Measurements from ENCODE around the gene TDRD10. TPM values are rescaled to one million over a fixed set of nuclear protein-coding genes. Genes with fewer than 3 reads are reported as not detected.

The TDRD10 gene
- total and polyA plus RNA-seq, 2 of the 8 experiments (the other 6 are each of a cell fraction or from before 2014, with no cell fraction given), result 0.15 to 0.27 TPM

DNA sequence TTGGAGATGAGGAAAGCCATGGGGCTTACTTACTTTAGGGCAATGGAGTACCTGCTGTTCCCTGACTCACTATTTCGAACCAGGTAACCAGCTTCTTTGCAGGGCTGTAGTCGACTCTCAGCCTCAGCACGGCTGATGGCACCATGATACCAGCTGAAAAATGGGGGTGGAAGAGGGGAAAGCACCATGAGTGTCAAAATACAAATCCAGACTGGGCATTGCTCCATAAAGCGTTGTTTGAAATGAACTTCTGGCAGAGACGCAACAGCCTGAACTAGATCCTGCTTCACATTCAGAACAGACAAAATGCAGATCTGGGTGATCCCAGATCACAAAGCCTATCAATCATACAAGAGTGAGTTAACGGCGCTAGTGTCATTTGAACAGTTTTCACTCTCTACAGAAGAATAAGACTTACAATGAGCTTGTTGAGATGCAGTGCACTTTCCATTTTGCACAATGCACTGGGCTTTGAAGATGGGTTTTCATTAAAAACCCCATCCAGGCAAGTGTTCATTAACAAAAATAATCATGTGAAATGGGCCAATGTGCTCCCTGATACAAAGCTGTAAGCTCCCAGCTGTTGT lies 16.0 kb upstream of the TDRD10 start (continued):
- TF ChIP-seq, protein P1, sequence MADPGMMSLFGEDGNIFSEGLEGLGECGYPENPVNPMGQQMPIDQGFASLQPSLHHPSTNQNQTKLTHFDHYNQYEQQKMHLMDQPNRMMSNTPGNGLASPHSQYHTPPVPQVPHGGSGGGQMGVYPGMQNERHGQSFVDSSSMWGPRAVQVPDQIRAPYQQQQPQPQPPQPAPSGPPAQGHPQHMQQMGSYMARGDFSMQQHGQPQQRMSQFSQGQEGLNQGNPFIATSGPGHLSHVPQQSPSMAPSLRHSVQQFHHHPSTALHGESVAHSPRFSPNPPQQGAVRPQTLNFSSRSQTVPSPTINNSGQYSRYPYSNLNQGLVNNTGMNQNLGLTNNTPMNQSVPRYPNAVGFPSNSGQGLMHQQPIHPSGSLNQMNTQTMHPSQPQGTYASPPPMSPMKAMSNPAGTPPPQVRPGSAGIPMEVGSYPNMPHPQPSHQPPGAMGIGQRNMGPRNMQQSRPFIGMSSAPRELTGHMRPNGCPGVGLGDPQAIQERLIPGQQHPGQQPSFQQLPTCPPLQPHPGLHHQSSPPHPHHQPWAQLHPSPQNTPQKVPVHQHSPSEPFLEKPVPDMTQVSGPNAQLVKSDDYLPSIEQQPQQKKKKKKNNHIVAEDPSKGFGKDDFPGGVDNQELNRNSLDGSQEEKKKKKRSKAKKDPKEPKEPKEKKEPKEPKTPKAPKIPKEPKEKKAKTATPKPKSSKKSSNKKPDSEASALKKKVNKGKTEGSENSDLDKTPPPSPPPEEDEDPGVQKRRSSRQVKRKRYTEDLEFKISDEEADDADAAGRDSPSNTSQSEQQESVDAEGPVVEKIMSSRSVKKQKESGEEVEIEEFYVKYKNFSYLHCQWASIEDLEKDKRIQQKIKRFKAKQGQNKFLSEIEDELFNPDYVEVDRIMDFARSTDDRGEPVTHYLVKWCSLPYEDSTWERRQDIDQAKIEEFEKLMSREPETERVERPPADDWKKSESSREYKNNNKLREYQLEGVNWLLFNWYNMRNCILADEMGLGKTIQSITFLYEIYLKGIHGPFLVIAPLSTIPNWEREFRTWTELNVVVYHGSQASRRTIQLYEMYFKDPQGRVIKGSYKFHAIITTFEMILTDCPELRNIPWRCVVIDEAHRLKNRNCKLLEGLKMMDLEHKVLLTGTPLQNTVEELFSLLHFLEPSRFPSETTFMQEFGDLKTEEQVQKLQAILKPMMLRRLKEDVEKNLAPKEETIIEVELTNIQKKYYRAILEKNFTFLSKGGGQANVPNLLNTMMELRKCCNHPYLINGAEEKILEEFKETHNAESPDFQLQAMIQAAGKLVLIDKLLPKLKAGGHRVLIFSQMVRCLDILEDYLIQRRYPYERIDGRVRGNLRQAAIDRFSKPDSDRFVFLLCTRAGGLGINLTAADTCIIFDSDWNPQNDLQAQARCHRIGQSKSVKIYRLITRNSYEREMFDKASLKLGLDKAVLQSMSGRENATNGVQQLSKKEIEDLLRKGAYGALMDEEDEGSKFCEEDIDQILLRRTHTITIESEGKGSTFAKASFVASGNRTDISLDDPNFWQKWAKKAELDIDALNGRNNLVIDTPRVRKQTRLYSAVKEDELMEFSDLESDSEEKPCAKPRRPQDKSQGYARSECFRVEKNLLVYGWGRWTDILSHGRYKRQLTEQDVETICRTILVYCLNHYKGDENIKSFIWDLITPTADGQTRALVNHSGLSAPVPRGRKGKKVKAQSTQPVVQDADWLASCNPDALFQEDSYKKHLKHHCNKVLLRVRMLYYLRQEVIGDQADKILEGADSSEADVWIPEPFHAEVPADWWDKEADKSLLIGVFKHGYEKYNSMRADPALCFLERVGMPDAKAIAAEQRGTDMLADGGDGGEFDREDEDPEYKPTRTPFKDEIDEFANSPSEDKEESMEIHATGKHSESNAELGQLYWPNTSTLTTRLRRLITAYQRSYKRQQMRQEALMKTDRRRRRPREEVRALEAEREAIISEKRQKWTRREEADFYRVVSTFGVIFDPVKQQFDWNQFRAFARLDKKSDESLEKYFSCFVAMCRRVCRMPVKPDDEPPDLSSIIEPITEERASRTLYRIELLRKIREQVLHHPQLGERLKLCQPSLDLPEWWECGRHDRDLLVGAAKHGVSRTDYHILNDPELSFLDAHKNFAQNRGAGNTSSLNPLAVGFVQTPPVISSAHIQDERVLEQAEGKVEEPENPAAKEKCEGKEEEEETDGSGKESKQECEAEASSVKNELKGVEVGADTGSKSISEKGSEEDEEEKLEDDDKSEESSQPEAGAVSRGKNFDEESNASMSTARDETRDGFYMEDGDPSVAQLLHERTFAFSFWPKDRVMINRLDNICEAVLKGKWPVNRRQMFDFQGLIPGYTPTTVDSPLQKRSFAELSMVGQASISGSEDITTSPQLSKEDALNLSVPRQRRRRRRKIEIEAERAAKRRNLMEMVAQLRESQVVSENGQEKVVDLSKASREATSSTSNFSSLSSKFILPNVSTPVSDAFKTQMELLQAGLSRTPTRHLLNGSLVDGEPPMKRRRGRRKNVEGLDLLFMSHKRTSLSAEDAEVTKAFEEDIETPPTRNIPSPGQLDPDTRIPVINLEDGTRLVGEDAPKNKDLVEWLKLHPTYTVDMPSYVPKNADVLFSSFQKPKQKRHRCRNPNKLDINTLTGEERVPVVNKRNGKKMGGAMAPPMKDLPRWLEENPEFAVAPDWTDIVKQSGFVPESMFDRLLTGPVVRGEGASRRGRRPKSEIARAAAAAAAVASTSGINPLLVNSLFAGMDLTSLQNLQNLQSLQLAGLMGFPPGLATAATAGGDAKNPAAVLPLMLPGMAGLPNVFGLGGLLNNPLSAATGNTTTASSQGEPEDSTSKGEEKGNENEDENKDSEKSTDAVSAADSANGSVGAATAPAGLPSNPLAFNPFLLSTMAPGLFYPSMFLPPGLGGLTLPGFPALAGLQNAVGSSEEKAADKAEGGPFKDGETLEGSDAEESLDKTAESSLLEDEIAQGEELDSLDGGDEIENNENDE (IDR thresholded peaks at IDR 0.05; ENCODE audit: insufficient replicate concordance, low read length), result no peak
- TF ChIP-seq SUZ12 (IDR thresholded peaks at IDR 0.05; ENCODE audit: low read length) (no peak), EP300 (IDR thresholded peaks at IDR 0.05; ENCODE audit: borderline replicate concordance in 1 of 2, low read depth in 2 of 2, low read length in 2 of 2) (no peak)

Data from H1 (cell line).